ENCODE data around the gene GPX6.

DNA sequence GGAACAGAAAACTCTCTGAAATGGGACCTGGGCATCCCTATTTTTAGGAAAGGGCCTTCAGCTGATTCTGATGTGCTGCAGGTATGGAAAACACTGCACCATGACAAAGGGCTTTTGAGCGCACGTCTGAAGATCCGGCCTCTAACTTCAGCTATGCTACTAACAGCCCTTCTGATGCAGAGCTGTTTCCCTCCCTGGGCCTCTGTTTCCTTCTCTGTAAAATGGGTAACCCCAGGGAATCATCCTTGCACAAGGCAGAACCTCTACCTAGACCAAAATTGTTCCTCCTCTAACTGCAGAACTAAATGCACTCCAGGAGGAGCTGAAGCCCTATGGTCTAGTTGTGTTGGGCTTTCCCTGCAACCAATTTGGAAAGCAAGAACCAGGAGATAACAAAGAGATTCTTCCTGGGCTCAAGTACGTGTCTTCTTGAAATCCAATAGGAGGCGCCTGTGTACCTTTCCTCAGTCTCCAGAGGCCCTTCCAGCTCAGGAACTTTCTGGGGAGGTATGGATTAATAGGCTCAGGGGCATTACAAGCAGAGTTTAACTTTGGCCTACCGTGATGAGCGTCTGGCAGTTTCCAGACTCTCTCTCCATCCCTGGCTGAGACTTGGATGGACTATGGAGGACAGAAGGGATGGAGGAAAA is 16.0 kb upstream of the GPX6 start:
- TF ChIP-seq SP1 (IDR thresholded peaks at IDR 0.05) = no peak
- TF ChIP-seq NFRKB (IDR thresholded peaks at IDR 0.05) = no peak
- TF ChIP-seq ELF4 (IDR thresholded peaks at IDR 0.05) = no peak
- TF ChIP-seq LEF1 (IDR thresholded peaks at IDR 0.05; ENCODE audit: borderline replicate concordance) = no peak
- no peak for TF ChIP-seq BHLHE40 (IDR thresholded peaks at IDR 0.05; ENCODE audit: borderline replicate concordance)
- TF ChIP-seq SUZ12 (IDR thresholded peaks at IDR 0.05) = no peak

Measured in HEK293T (cell line).